ENCODE results near the gene MYO1G. TPM values are rescaled to one million over a fixed set of nuclear protein-coding genes. Genes with fewer than 3 reads are reported as not detected.

Gene MYO1G
- total RNA-seq, 1 experiment from 2014 or later, result 0.41 TPM

GRCh38 chr7:44998153-44998871 lies 19.5 kb upstream of the MYO1G start:
- TF ChIP-seq REST (IDR thresholded peaks at IDR 0.05; ENCODE audit: insufficient read depth in 1 of 2, low read depth in 2 of 2, low read length in 1 of 2), result no peak
- no peak for TF ChIP-seq SIN3A (IDR thresholded peaks at IDR 0.05; ENCODE audit: borderline replicate concordance, insufficient read depth, low read depth, low read length)
- no peak for TF ChIP-seq CTCF (IDR thresholded peaks at IDR 0.05)
- TF ChIP-seq POLR2AphosphoS5 (IDR thresholded peaks at IDR 0.05; ENCODE audit: low read depth, low read length), result no peak
- TF ChIP-seq TCF7L2 (IDR thresholded peaks at IDR 0.05; ENCODE audit: low read depth, low read length), result no peak
- no peak for DNase-seq (ENCODE audit: low read depth, low spot score)
- Histone ChIP-seq H3K27ac (ENCODE audit: low read length) (peak overlapping the region; percentile 96), H3K27me3 (ENCODE audit: control insufficient read depth, insufficient read depth, low read length) (no peaks in the 10 kb centered on the region), H3K4me3 (ENCODE audit: low read depth in 2 of 2, low read length in 2 of 2) (peak overlapping the region; percentile 73 to 84; a peak in 3 of 4 replicates), H3K9me3 (ENCODE audit: control insufficient read depth, insufficient read depth, low read depth, low read length) (no peaks in the 10 kb centered on the region), H3K4me1 (ENCODE audit: control insufficient read depth, insufficient read depth, low read length) (peaks cover 9% of the 10 kb centered on the region), H3K36me3 (ENCODE audit: control insufficient read depth, insufficient read depth, low read length) (peaks cover 5% of the 10 kb centered on the region; the same call in 1 of the 2 replicates)
- POLR2A ChIA-PET, result interaction anchor here (0.6 to 0.8 kb wide), 4 partner anchors 16 to 1113 kb away, joined by 3 to 9 read pairs (median 4); partner anchors contain the start of gene TBRG4
- in situ Hi-C loops (cut with HindIII; ENCODE audit: low pct_unique_long_range_greater_than_20kb, low sequenced_read_pairs) (no loop called here), intact Hi-C loops (cut with micrococcal nuclease; ENCODE audit: unreplicated experiment) (no loop called here)
- no peak for ATAC-seq
- BruUV-seq (replicated peaks), result no TSS peak
- CTCF ChIA-PET, result interaction anchor here (0.6 kb wide), 2 partner anchors 76 to 163 kb away, joined by 3 to 5 read pairs; no protein-coding TSS in a partner anchor

- no peak for ATAC-seq
- no peaks in the 10 kb centered on the region for H3K4me1 ChIP-seq (ENCODE audit: control insufficient read depth, insufficient read depth, low read length)
- no peak for TF ChIP-seq CTCF (IDR thresholded peaks at IDR 0.05)
- no peak for TF ChIP-seq SIN3A (IDR thresholded peaks at IDR 0.05; ENCODE audit: borderline replicate concordance, insufficient read depth, low read depth, low read length)
- no peak for TF ChIP-seq TCF7L2 (IDR thresholded peaks at IDR 0.05; ENCODE audit: low read depth, low read length)
- no peak for TF ChIP-seq REST (IDR thresholded peaks at IDR 0.05; ENCODE audit: insufficient read depth in 1 of 2, low read depth in 2 of 2, low read length in 1 of 2)
- TF ChIP-seq POLR2AphosphoS5 (IDR thresholded peaks at IDR 0.05; ENCODE audit: low read depth, low read length), result no peak
- H3K36me3 ChIP-seq (ENCODE audit: control insufficient read depth, insufficient read depth, low read length), result peaks cover 3% of the 10 kb centered on the region; the same call in 1 of the 2 replicates
- no peak overlapping the region for H3K4me3 ChIP-seq (ENCODE audit: low read depth in 2 of 2, low read length in 2 of 2)
- no TSS peak for BruUV-seq (replicated peaks)
- no peak overlapping the region for H3K27ac ChIP-seq (ENCODE audit: low read length)
- no peaks in the 10 kb centered on the region for H3K27me3 ChIP-seq (ENCODE audit: control insufficient read depth, insufficient read depth, low read length)
- POLR2A ChIA-PET, result no interaction called here
- in situ Hi-C loops (cut with HindIII; ENCODE audit: low pct_unique_long_range_greater_than_20kb, low sequenced_read_pairs), result no loop called here
- H3K9me3 ChIP-seq (ENCODE audit: control insufficient read depth, insufficient read depth, low read depth, low read length), result no peaks in the 10 kb centered on the region
- no peak for DNase-seq (ENCODE audit: low read depth, low spot score)
- intact Hi-C loops (cut with micrococcal nuclease; ENCODE audit: unreplicated experiment), result no loop called here
- CTCF ChIA-PET, result interaction anchor here (0.6 to 0.7 kb wide), 2 partner anchors 135 to 140 kb away, joined by 3 to 7 read pairs; no protein-coding TSS in a partner anchor
These were observed 17.0 kb upstream of the MYO1G start for GRCh38 chr7:44995555-44996493.
